LNCAP (cell line): ENCODE measurements around the gene NEMP2.

ENCODE experiments used
- TF ChIP-seq, protein P1 (sequence below): fragments of 450-650 bp; IDR thresholded peaks from 2 replicates; pipeline ENCODE4 v1.5.1; 2017; ENCODE audit warnings: mild to moderate bottlenecking

The NEMP2 gene

DNA sequence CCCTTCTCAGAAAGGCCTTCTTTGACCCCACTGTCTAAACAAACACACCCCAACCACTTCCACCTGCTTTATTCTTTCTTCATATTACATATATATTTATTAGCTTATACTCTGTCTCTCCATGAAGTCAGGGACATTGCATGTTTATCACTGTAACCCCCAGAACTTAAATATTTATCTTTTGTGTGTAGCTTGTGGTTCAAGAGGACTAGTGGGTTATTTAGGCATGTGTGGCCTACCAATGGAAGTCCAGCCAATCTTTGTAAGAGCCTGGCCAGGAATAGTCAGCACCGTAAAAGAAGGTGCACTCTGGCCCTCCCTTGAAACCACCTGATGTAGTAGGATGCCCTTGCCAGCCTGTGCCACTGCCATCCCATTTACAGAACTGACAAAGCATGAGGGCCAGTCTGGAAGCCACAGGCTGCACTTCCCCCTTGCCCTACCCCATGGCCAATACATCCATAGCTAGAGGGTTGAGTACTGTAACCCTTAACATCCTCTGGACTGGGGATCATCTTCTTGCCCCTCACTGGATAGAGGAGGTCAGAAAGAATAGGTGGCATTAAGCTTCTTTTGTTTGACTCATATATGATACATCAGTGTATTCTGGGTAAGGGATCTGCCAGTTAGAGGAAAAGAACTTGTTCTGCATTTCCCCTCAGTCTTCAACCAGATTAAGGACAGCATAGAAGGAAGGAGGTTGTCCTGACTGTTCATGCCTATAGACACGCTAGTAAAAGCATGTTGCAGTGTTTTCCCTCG lies 4.9 kb downstream of the NEMP2 start:
- TF ChIP-seq, protein P1, sequence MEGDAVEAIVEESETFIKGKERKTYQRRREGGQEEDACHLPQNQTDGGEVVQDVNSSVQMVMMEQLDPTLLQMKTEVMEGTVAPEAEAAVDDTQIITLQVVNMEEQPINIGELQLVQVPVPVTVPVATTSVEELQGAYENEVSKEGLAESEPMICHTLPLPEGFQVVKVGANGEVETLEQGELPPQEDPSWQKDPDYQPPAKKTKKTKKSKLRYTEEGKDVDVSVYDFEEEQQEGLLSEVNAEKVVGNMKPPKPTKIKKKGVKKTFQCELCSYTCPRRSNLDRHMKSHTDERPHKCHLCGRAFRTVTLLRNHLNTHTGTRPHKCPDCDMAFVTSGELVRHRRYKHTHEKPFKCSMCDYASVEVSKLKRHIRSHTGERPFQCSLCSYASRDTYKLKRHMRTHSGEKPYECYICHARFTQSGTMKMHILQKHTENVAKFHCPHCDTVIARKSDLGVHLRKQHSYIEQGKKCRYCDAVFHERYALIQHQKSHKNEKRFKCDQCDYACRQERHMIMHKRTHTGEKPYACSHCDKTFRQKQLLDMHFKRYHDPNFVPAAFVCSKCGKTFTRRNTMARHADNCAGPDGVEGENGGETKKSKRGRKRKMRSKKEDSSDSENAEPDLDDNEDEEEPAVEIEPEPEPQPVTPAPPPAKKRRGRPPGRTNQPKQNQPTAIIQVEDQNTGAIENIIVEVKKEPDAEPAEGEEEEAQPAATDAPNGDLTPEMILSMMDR = no peak

DNA sequence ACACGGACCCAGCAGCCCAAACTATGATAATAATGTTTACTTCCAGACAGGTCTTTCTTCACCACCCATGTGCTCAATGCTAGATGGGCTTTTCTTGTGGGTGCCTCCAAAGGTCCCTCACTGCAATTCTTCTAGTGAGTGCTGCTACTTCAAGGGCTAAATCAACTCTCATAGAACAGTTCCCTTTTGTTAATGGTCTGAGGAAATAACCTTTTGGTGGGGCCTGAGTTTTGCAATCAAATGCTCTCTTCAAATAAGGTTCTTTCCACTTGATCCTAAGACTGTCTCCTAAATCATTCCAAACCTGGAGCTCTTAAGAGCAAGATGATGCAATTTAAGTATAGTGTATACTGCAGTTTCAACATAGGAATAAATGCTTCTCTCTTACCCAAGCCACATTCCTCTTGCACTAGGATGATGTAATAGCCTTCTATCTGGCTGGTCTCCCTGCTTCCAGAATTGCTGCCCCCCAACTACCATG lies 6.0 kb downstream of the NEMP2 start:
- TF ChIP-seq, protein P1 = no peak

GRCh38 chr2:190527918-190528317 lies 6.6 kb downstream of the NEMP2 start:
- TF ChIP-seq, protein P1 = no peak

DNA sequence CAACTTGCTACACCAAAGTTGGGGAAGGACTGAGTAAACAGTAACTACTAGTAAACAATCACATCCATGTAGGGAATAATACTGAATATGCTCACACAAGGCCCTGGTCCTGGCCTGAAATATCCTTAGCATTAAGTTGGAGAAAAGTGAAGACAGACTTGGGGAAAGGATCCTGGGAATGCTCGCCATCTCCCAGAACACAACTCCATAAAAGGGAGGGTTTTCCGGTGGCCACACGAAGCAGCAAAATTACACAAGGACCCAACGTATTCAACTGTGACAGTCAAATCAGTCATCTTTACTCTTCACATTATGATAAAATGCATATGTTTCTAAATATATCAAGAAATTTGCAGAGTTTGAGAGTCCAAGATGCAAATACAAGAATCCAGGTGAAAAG lies 7.3 kb downstream of the NEMP2 start:
- TF ChIP-seq, protein P1 = no peak

GRCh38 chr2:190526105-190526750 lies 8.3 kb downstream of the NEMP2 start:
- TF ChIP-seq, protein P1 = no peak

- TF ChIP-seq, protein P1 = no peak
These were observed 9.6 kb downstream of the NEMP2 start for GRCh38 chr2:190524928-190525327.

DNA sequence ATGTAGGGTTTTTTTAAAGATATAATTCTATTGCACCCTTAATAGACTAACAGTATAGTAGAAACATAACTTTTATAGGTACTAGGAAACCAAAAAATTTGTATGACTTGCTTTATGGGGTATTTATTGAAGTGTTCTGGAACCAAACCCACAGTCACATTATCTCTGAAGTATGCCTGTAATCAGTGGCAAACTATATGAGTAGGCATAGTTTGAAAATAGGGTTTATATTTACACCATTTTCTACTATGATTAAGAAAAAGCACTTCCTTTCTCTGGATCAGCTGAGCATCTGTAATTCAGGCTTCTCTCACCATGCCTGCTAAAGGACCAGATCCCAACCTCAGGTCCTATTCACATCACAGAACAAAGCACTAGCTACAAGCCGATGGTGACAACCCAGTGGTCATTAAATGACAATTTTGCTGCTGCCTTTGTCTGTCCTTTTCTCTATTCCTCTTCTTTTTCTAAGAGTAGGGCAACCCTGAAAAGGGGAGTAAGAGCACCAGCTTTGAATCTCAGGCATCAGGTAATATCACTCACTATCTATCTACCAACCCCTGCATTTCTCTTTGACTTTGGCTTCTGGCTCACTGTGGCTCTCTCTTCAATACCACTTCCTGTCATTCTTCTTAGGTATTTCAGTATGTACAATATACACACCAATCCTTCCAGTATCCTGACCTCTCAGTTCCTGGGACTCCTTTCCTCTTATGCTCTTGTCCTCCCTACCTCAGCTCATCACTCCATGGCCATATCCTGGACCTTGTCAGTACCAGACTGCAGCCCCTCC lies 14.4 kb downstream of the NEMP2 start:
- TF ChIP-seq, protein P1 = no peak
